H9 (cell line): Measurements from ENCODE around the gene CCDC33. TPM values are rescaled to one million over a fixed set of nuclear protein-coding genes. Genes with fewer than 3 reads are reported as not detected.

ENCODE experiments used
- DNase-seq: peaks from one replicate; pipeline ENCODE4 v3.0.0-alpha.2; 2017
- H2AFZ ChIP-seq: one replicate; pipeline ENCODE4 v1.6.1; 2013; ENCODE audit warnings: mild to moderate bottlenecking, low read length, control low read depth, moderate library complexity
- H2AK5ac ChIP-seq: 2 replicates; pipeline ENCODE4 v1.6.1; 2013; ENCODE audit warnings: low read length, control low read depth, mixed read lengths; ENCODE audit not compliant: insufficient read length
- H2BK120ac ChIP-seq: one replicate; pipeline ENCODE4 v1.6.1; 2013; ENCODE audit warnings: low read depth, mild to moderate bottlenecking, low read length, control low read depth, inconsistent platforms; ENCODE audit not compliant: poor library complexity, severe bottlenecking
- H2BK12ac ChIP-seq: 2 replicates; pipeline ENCODE4 v1.6.1; 2013; ENCODE audit warnings: low read length, control low read depth, mixed read lengths, low read depth; ENCODE audit not compliant: insufficient read length
- H2BK15ac ChIP-seq: 2 replicates; pipeline ENCODE4 v1.6.1; 2013; ENCODE audit warnings: low read depth, low read length, control low read depth
- H2BK20ac ChIP-seq: one replicate; pipeline ENCODE4 v1.6.1; 2013; ENCODE audit warnings: low read depth, mild to moderate bottlenecking, low read length, control low read depth, inconsistent platforms; ENCODE audit not compliant: poor library complexity, severe bottlenecking
- H2BK5ac ChIP-seq: 2 replicates; pipeline ENCODE4 v1.6.1; 2013; ENCODE audit warnings: low read length, control low read depth, mixed read lengths; ENCODE audit not compliant: insufficient read length
- H3K14ac ChIP-seq: 2 replicates; pipeline ENCODE4 v1.6.1; 2013; ENCODE audit warnings: low read length, control low read depth; ENCODE audit not compliant: insufficient read depth
- H3K18ac ChIP-seq: 2 replicates; pipeline ENCODE4 v1.6.1; 2013; ENCODE audit warnings: low read depth, mild to moderate bottlenecking, mixed read lengths, low read length, control low read depth; ENCODE audit not compliant: insufficient read length
- H3K23ac ChIP-seq: 2 replicates; pipeline ENCODE4 v1.6.1; 2013; ENCODE audit warnings: low read length, control low read depth, mixed read lengths, low read depth; ENCODE audit not compliant: insufficient read length
- H3K23me2 ChIP-seq: 2 replicates; pipeline ENCODE4 v1.6.1; 2013; ENCODE audit warnings: low read depth, mild to moderate bottlenecking, mixed read lengths, low read length, control low read depth; ENCODE audit not compliant: insufficient read length, poor library complexity, severe bottlenecking
- H3K27ac ChIP-seq: 2 replicates; pipeline ENCODE4 v1.5.1; 2013; ENCODE audit warnings: low read length, control low read depth, mixed read lengths, low read depth; ENCODE audit not compliant: insufficient read length
- H3K27me3 ChIP-seq: 2 replicates; pipeline ENCODE4 v1.6.1; 2013; ENCODE audit warnings: low read length, control low read depth, inconsistent platforms; ENCODE audit not compliant: insufficient read depth
- H3K4ac ChIP-seq: 2 replicates; pipeline ENCODE4 v1.6.1; 2013; ENCODE audit warnings: low read depth, mild to moderate bottlenecking, control low read depth, inconsistent platforms, low read length, moderate library complexity
- H3K4me1 ChIP-seq: 2 replicates; pipeline ENCODE4 v1.6.1; 2013; ENCODE audit warnings: low read length, control low read depth, inconsistent platforms; ENCODE audit not compliant: insufficient read depth
- H3K4me2 ChIP-seq: 2 replicates; pipeline ENCODE4 v1.6.1; 2013; ENCODE audit warnings: low read length, control low read depth, mixed read lengths; ENCODE audit not compliant: insufficient read length, insufficient read depth
- H3K56ac ChIP-seq: 2 replicates; pipeline ENCODE4 v1.6.1; 2013; ENCODE audit warnings: low read depth, mild to moderate bottlenecking, mixed read lengths, low read length, control low read depth; ENCODE audit not compliant: insufficient read length
- H3K79me1 ChIP-seq: 2 replicates; pipeline ENCODE4 v1.6.1; 2013; ENCODE audit warnings: low read depth, mild to moderate bottlenecking, moderate library complexity, low read length, control low read depth, inconsistent platforms; ENCODE audit not compliant: insufficient read depth, poor library complexity, severe bottlenecking
- H3K79me2 ChIP-seq: 2 replicates; pipeline ENCODE4 v1.6.1; 2013; ENCODE audit warnings: low read length, control low read depth, inconsistent platforms; ENCODE audit not compliant: insufficient read depth
- H3K9ac ChIP-seq: 2 replicates; pipeline ENCODE4 v1.6.1; 2013; ENCODE audit warnings: low read length, control low read depth, mixed read lengths; ENCODE audit not compliant: insufficient read length; ENCODE audit errors: extremely low read depth
- H3K9me3 ChIP-seq: one replicate; pipeline ENCODE4 v1.6.1; 2013; ENCODE audit warnings: low read depth, low read length, inconsistent platforms; ENCODE audit not compliant: control insufficient read depth
- H3T11ph ChIP-seq: one replicate; pipeline ENCODE4 v1.6.1; 2013; ENCODE audit warnings: mild to moderate bottlenecking, low read length, control low read depth, inconsistent platforms
- H4K20me1 ChIP-seq: one replicate; pipeline ENCODE4 v1.6.1; 2013; ENCODE audit not compliant: control insufficient read depth, insufficient read length, insufficient read depth
- H4K5ac ChIP-seq: 2 replicates; pipeline ENCODE4 v1.6.1; 2013; ENCODE audit warnings: low read depth, mild to moderate bottlenecking, mixed read lengths, low read length, control low read depth; ENCODE audit not compliant: insufficient read length
- H4K8ac ChIP-seq: replicated peaks from 2 replicates; pipeline ENCODE4 v1.6.1; 2013; ENCODE audit warnings: low read length, control low read depth, mixed read lengths, low read depth; ENCODE audit not compliant: insufficient read length
- H4K91ac ChIP-seq: 2 replicates; pipeline ENCODE4 v1.6.1; 2013; ENCODE audit warnings: low read depth, mild to moderate bottlenecking, moderate library complexity, mixed read lengths, low read length, control low read depth; ENCODE audit not compliant: insufficient read length
- H3K27ac Mint-ChIP-seq, 3 experiments: 2 replicates in 2 of 3; 3 replicates in 1 of 3; pipeline ENCODE4 v1.8.0; 2020 to 2021; ENCODE audit warnings: mixed read lengths in 3 of 3, mild to moderate bottlenecking in 1 of 3, moderate library complexity in 1 of 3
- H3K27me3 Mint-ChIP-seq: 2 replicates; pipeline ENCODE4 v1.8.0; 2021; ENCODE audit warnings: low read depth, mild to moderate bottlenecking, moderate library complexity, mixed read lengths
- H3K36me3 Mint-ChIP-seq, 3 experiments: 2 replicates in 2 of 3; 3 replicates in 1 of 3; pipeline ENCODE4 v1.8.0; 2020 to 2021; ENCODE audit warnings: low read depth in 3 of 3, mixed read lengths in 3 of 3; ENCODE audit not compliant: insufficient read depth in 1 of 3
- H3K4me1 Mint-ChIP-seq, 2 experiments: 2 replicates each; pipeline ENCODE4 v1.8.0; 2020; ENCODE audit warnings: mixed read lengths in 2 of 2
- H3K4me3 Mint-ChIP-seq, 2 experiments: 2 replicates in 1 of 2; 3 replicates in 1 of 2; pipeline ENCODE4 v1.8.0; 2020 to 2021; ENCODE audit warnings: mild to moderate bottlenecking in 2 of 2, mixed read lengths in 2 of 2, moderate library complexity in 1 of 2
- H3K9me3 Mint-ChIP-seq, 2 experiments: 2 replicates in 1 of 2; 3 replicates in 1 of 2; pipeline ENCODE4 v1.8.0; 2020; ENCODE audit warnings: mild to moderate bottlenecking in 2 of 2, mixed read lengths in 2 of 2, moderate library complexity in 1 of 2
- WGBS: extraction: QIAGEN DNeasy Blood & Tissue Kit; methylation state at CpG from one replicate; pipeline ENCODE4 v1.1.7; 2013; ENCODE audit warnings: missing lambda C conversion rate, low lambda C conversion rate, mixed read lengths; ENCODE audit not compliant: insufficient read length; ENCODE audit errors: extremely low coverage; 5-methylcytosine and 5-hydroxymethylcytosine counted together
- total RNA-seq: library from RNA; stranded (reverse); gene quantifications from 2 replicates; pipeline ENCODE4 v1.2.1, GENCODE V29; 2021
- TF ChIP-seq, protein P1 (sequence below): fragments of 200-600 bp; sonication (generic); conservative IDR thresholded peaks from 3 replicates; pipeline ENCODE4 v1.8.0; 2021; ENCODE audit warnings: antibody characterized with exemption, mild to moderate bottlenecking

Gene CCDC33
- total RNA-seq, 1 experiment from 2014 or later: 4.6 TPM

DNA sequence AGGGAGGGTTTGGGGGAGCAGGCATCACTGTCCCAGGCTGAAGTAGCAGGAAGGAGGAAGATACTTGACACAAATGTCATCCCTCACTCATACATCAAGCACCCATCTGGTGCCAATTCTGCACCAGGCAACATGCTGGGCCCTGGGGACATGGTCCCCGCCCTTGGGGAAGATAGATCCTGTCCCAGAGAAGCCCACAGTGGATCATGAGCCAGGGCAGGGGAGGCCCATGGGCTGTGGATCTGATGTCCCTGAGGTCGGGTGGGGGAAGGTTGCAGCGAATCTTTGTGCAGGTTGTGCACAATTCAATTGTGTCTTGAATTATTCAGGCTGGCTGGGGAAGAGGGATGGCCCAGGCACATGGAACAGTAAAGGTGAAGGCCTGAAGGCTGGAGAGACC is 6.4 kb upstream of the CCDC33 start:
- TF ChIP-seq, protein P1, sequence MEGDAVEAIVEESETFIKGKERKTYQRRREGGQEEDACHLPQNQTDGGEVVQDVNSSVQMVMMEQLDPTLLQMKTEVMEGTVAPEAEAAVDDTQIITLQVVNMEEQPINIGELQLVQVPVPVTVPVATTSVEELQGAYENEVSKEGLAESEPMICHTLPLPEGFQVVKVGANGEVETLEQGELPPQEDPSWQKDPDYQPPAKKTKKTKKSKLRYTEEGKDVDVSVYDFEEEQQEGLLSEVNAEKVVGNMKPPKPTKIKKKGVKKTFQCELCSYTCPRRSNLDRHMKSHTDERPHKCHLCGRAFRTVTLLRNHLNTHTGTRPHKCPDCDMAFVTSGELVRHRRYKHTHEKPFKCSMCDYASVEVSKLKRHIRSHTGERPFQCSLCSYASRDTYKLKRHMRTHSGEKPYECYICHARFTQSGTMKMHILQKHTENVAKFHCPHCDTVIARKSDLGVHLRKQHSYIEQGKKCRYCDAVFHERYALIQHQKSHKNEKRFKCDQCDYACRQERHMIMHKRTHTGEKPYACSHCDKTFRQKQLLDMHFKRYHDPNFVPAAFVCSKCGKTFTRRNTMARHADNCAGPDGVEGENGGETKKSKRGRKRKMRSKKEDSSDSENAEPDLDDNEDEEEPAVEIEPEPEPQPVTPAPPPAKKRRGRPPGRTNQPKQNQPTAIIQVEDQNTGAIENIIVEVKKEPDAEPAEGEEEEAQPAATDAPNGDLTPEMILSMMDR: no peak
- Histone ChIP-seq H3K18ac (no peak overlapping the region), H3K23me2 (no peaks in the 10 kb centered on the region), H4K20me1 (no peaks in the 10 kb centered on the region), H2BK120ac (no peak overlapping the region), H2BK15ac (no peak overlapping the region), H2BK20ac (no peak overlapping the region), H3K9ac (no peak overlapping the region), H3K14ac (no peak overlapping the region), H3K79me1 (no peaks in the 10 kb centered on the region), H3T11ph (no peak overlapping the region), H2AK5ac (no peak overlapping the region), H2AFZ (no peak overlapping the region), H3K27me3 (peaks cover 2% of the 10 kb centered on the region; the same call in 1 of the 2 replicates), H3K23ac (no peak overlapping the region), H2BK5ac (no peak overlapping the region), H3K27ac (no peak overlapping the region), H3K4me2 (no peak overlapping the region), H4K91ac (no peak overlapping the region), H4K5ac (no peak overlapping the region), H2BK12ac (no peak overlapping the region), H3K4me1 (no peaks in the 10 kb centered on the region), H3K4ac (no peak overlapping the region), H3K9me3 (no peaks in the 10 kb centered on the region), H3K79me2 (no peaks in the 10 kb centered on the region), H4K8ac (no peak overlapping the region), H3K56ac (no peak overlapping the region)
- Mint-ChIP-seq H3K4me3 (no peak overlapping the region), H3K36me3 (peaks cover 0 to 2% (median 0%) of the 10 kb centered on the region in 3 experiments; a peak in 1 of 7 replicates), H3K27me3 (peaks cover 84% of the 10 kb centered on the region), H3K4me1 (peaks cover 41 to 56% of the 10 kb centered on the region in 2 experiments), H3K9me3 (0 out of 5 replicates have a peak, but pooled peaks cover 0 to 2% of the 10 kb centered on the region in 2 experiments), H3K27ac (0 out of 7 replicates have a peak overlapping the region, but pooled peaks of 1 of the 3 experiments have one; percentile 22)
- no peak for DNase-seq
- no CpG with 5 or more reads among the region's 3 CpGs for WGBS
